ENCODE results near the gene ODC1.
A peak's percentile ranks its signal among the peaks of the same experiment; 100 is the strongest.
"Not testable (repeated sequence)": the region's sequence is repeated elsewhere in the genome, so short reads cannot be mapped to it uniquely, and the experiment has no call there.

Gene ODC1

DNA sequence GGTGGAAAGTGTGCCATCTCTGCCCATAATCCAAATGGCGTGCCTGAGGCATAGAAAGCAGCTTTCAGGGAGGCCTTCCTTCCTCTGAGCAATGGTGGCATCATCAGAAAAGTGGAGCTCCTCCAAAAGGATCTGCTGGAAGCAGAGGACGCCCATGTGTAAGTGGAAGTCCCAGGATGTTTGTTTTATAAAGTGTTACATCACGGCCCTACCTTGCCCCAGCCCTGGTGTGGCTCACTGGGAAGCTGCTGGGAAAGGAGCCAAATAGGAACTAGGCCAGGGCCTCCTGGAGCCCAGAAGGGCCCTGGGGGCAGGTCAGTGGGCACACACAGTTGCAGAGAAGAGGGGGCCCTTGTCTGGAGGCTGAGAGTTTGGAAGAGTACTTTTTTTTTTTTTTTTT lies 4.2 kb upstream of the ODC1 start:
- DNase-seq: peak in 1 of 2 experiments; percentile 49

DNA sequence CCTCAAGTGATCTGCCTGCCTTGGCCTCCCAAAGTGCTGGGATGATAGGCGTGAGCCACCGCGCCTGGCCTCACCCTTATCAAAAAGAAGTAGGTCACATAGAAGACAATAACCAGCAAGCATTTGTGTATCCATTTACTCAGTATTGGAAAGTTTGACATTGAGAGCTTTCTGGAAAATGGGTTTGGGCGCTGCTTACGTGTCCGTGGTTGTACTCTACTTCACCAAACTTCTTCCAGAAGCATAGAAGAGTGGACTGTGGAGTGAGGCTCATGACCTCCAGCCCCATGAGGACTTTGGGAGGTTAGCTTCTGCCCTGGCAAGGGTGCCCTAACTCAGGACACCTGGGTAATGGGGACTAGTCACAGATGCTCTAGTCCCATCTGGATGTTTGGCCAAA lies 3.7 kb upstream of the ODC1 start:
- DNase-seq: no peak

DNA sequence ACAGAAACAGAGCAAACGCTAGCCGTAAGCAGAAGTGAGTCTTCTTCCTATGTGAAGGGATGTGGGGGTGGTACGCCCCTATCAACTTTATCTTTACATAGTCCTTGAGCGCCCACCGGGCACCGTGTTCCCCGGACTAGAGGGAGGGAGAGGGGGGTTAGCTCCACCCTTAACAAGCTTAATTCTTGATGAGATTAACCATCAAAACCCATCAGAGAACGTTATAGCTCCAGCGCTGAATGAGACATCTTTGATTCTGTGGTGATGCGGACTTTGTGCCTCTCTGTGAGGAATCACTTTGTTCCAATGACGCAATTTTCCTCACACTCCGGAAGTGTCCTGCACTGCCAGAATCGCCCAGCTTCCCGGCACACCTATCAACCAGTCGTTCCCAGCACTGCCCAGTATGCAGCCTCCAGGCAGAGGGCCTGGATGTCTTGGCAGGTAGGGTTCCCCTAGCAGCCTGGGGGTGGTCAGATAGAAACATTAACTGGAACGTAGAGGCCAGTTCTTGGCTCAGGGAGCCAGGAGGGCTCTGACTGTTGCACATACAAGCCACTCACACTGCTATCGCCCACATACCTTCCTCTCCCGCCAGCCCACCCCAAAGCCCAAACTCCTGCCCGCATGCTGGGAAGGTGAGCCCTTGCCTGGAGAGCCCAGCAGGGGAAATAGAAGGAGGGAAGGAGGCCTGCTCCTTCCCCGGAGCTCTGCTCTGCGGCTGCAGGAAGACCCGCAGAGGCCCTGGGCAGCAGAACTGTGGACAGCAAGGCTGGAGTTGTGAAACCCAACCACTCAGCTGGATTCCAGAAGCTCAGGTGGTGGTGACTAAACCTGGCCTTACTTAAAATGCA lies 1.9 kb upstream of the ODC1 start:
- DNase-seq: no peak

- DNase-seq: no peak
Observed at GRCh38 chr2:10449486-10449831, 1.3 kb upstream of the ODC1 start.

DNA sequence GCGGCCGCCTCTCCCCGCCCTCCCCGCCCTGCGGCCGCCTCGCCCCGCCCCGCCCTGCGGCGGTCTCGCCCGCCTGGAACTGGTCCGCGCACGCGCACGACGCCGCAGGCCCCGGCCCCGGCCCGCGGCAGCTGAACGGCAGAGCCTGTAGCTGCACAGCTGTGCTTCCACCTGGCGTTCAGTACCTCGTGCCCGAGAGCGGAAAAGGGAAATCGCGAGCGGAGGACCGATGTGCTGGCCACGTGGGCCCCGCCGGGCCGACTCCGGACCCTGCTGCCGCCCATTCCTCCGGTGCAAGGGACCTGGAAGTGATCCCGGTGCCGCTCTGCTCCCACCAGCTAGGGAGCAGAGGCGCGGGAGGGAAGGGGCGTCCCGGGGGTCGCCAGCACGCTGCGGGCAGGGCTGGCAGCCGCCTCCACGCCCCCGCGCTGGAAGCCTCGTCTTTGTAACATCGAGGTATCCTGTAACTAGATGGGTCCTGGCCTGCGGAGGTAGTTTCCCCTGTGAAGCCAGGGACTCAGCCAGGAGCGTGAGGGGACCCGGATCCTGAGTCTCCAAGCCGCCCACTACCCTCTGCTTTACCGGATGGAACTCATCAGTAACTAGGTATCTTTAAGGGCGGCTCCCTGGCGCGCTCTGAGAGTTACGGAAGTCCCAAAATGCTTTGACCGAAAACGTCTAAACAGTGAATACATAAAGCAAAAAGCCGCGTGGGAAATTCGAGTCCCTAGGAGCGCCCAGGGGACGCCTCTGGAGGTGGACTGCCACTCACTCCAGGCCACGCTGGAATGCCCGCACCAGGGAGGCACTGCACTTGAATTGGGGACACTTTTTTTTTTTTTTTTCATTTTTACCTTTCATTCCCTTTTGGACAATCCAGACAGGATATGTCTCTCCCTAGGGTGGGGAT lies 704 bp upstream of the ODC1 start:
- peak; percentile 92 to 98 for DNase-seq

- DNase-seq: peak in 1 of 2 experiments; percentile 50
Observed at GRCh38 chr2:10447300-10447894, 730 bp downstream of the ODC1 start.

GRCh38 chr2:10446631-10447030 lies 1.5 kb downstream of the ODC1 start:
- no peak for DNase-seq

DNA sequence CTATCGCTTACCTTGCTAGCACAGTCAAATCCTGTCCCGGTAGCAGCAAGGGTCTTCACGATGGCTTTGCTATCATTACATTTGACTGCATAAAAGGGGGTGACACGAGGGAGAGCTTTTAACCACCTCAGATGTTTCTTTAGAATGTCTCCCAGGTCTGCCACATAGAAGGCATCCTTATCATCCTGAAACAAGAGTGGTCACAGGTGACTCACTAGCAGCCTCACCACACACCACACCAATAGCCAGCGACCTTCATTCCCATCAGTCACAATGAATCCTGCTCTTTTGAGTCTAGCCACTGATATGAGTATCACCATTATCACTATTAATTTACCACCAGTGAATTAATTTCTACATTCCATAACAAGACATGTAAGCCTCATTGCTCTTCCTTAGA lies 3.7 kb downstream of the ODC1 start:
- no peak for DNase-seq

GRCh38 chr2:10442469-10443126 lies 5.5 kb downstream of the ODC1 start:
- DNase-seq: not testable (repeated sequence)

- DNase-seq: no peak
Observed at GRCh38 chr2:10441948-10442347, 6.2 kb downstream of the ODC1 start.

- no peak for DNase-seq
Observed at GRCh38 chr2:10440736-10441135, 7.4 kb downstream of the ODC1 start.

- DNase-seq: no peak
Observed at GRCh38 chr2:10439971-10440370, 8.2 kb downstream of the ODC1 start.

- DNase-seq: peak in 1 of 2 experiments; percentile 49
Observed at GRCh38 chr2:10439185-10439879, 8.8 kb downstream of the ODC1 start.

DNA sequence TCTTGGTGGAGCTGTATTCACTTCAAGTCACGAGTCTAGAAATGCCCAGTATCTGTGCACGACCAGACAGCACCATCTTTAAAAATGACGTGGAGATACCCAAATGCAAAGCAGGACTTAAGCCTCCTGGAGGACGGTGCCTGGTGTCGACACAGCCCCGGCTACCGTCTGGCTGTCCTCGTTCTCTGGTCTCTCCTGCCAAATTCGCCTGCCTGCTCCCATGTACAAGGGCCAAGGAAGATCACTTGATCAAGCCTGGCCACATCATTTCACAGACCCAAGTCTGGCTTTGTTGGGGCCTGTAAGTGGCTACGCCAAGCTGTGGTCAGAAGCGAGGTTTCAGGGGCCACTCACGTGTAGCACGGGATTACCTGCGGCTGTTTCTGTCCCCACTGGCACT lies 9.4 kb downstream of the ODC1 start:
- no peak for DNase-seq

DNA sequence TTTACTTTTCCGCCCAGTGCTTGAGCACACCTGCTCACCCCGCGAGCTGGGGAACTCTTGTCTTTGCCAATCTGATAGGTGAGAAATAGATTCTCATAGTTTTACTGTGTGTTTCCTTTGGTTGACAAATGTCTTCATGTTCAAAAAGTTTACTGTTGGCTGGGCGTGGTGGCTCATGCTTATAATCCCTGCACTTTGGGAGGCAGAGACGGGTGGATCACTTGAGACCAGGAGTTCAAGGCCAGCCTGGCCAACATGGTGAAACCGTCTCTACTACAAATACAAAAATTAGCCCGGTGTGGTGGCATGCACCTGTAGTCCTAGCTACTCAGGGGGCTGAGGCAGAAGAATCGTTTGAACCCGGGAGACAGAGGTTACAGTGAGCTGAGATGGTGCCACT lies 10.3 kb downstream of the ODC1 start:
- no peak for DNase-seq

GRCh38 chr2:10436583-10437110 lies 11.5 kb downstream of the ODC1 start:
- no peak for DNase-seq

- DNase-seq: no peak
Observed at GRCh38 chr2:10435820-10436204, 12.3 kb downstream of the ODC1 start.

GRCh38 chr2:10434886-10435819 lies 13.0 kb downstream of the ODC1 start:
- DNase-seq: peak; percentile 41 to 75

DNA sequence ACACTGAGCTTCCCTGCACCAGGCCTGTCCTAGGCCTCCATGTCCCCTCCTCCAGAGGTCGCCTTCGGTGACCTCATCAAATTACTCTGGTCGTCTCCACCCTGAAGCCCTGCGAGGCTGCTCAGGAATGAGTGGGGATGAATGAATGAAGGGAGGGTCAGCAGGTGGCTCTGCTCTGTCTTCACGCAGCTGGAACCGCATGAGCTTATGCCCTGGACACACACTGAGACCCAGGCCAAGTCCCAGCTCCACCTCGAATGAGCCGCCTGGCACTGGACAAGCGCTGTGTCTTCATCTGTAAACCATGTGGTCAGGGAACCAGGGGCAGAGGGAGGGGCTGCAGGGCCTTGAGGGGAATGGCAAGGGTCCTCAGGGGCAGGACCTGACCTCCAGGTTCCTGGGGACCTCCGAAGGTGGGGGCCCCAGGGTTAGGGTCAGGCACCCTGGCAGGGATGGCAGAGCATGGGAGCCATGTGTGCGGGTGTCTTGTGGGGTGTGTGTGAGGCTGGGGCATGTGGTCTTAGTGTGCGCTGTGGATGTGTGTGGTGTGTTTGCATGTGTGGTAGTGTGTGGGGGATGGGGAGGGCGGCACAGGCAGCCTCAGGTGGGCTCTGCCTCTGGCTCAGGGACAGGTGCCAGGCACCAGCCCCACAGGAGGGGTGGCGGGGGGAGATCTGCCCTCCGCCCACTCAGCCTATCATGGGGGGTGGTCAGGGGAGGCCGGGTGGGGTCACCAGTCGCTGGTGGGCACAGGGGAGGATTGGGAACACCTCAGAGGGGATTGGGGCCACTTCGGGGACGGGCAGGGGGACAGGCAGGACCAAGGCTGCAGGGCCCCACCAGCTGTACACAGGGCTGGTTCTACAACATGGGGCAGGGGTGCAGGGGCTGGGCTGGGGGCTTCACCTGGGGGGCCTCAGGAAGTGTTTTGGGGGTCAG lies 13.9 kb downstream of the ODC1 start:
- DNase-seq: no peak
